ENCODE data around the gene ABCC3.

The ABCC3 gene

GRCh38 chr17:50627782-50628601, 6.7 kb upstream of the ABCC3 start:
- DNase-seq = no peak

- DNase-seq = no peak
These were observed 4.8 kb upstream of the ABCC3 start for GRCh38 chr17:50629902-50630301.

- DNase-seq = peak; percentile 23
These were observed 4.0 kb upstream of the ABCC3 start for GRCh38 chr17:50630524-50631194.

DNA sequence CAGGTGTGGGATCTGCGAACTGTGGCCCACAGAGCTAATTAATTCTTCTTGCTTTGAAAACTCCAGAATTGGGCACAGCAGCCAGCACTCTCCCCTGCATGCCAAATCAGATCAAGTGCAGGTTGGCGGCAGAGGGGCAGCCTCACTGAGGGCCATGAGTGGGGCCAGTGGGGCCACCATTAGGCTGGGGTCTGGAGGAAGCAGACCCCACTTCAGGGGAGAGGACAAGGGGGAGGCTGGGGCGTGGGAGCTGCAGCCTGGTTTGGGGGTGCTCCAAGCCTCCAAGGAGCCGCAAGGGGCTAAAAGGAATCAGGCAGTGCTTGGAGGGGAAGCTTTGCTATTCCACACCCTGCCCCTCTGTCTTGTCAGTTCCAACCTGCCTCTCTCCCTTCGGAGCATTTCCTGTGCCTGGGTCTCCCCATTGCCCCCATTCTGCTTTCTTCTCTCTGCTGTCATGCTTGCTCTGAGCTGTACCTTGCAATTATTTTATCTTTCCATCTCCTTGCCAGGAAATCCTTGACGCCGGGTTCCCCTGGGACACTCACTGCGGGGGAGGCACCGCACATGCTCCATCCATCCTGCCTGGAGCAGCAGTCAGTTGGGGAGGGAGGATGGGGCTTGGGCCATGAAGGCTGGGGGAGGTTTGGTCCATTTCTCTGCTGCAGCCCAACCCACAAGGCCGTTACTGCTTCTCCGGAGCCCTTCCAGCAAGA, 3.3 kb upstream of the ABCC3 start:
- no peak for DNase-seq

- DNase-seq = no peak
These were observed 2.6 kb upstream of the ABCC3 start for GRCh38 chr17:50631908-50632571.

- no peak for DNase-seq
These were observed 2.0 kb upstream of the ABCC3 start for GRCh38 chr17:50632637-50633036.

DNA sequence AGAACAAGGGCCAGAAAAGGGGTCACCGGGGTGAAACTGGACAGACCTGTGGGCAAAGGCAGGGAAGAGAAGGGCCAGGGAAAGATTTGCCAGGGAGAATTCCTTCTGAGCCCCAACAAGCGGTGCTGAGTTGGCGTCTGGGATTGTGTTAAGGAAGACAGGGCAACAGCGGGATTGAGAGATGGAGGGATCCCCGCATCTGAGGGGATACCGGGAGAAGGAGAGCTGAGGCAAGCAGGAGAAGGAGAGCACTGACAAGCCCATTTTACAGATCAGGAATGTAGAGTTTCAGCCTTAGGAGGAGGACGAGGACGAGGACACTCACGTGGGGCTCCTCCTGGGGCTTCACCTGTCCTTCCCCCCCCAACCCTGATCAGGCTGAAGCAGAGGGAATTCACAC, 998 bp upstream of the ABCC3 start:
- DNase-seq = no peak

DNA sequence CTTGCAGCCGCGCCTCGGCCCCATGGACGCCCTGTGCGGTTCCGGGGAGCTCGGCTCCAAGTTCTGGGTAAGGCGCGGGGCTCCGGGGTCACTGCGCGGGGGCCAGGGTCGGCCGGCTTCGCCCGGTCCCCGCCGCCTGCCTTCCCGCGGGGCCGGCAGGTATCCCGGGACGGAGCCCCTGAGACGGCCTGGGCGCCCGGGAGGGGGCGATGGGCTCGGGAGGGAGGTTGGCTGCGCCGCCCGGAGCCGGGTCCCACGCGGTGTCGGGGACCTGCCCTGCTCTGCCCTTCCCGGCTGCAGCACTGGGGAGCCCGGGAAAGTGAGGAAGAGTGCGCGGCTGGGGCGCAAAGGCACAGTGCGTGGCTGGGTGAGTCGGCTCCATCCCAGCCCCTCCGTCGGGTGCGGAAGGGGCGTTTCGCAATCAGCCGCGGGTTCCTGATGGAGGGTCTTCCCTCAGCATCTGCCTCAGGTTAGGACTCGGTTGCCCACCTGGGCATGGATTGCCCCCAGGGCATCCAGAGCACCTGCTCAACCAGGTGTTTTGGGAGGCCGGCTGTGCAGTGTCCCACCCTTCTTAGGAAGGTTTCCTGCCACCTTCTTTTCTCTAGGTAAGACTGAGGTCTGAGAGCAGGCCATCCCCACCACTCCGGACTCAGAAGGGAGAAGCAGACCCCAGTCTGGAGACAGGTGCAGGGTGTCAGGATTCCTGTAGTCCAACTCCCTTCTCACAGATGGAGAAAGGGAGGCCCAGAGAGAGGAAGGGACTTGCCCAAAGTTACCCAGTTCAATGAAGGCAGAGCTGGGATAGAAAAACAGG, 442 bp downstream of the ABCC3 start:
- no peak for DNase-seq

DNA sequence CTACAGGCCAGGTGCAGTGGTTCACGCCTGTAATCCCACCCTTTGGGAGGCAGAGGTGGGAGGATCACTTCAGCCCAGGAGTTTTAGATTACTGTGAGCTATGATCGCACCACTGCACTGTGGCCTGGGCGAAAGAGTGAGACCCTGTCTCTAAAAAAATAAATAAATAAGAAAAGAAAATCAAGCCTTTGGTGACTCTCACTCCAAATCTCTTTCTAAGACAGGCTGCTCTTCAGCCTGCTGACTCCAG, 976 bp downstream of the ABCC3 start:
- DNase-seq = no peak

GRCh38 chr17:50635982-50636803, 1.5 kb downstream of the ABCC3 start:
- no peak for DNase-seq

DNA sequence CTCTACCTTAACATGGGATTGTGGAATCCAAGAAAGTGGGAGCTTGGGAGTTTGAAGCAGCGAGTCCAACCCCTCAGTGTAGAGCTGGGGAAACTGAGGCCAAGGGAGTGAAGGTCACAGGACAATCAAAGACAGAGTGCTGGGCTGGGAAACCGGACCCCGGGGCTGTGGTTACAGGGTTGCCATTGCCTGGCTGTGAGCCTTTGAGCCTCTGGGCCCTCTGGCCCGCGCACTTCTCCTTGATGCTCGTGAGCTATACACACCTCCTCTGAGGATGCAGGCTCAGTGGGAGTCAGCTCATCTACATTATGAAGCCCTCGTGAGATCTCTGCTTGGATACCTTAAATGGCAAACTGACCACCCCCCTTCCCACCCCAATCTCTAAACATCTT, 2.1 kb downstream of the ABCC3 start:
- DNase-seq = no peak

DNA sequence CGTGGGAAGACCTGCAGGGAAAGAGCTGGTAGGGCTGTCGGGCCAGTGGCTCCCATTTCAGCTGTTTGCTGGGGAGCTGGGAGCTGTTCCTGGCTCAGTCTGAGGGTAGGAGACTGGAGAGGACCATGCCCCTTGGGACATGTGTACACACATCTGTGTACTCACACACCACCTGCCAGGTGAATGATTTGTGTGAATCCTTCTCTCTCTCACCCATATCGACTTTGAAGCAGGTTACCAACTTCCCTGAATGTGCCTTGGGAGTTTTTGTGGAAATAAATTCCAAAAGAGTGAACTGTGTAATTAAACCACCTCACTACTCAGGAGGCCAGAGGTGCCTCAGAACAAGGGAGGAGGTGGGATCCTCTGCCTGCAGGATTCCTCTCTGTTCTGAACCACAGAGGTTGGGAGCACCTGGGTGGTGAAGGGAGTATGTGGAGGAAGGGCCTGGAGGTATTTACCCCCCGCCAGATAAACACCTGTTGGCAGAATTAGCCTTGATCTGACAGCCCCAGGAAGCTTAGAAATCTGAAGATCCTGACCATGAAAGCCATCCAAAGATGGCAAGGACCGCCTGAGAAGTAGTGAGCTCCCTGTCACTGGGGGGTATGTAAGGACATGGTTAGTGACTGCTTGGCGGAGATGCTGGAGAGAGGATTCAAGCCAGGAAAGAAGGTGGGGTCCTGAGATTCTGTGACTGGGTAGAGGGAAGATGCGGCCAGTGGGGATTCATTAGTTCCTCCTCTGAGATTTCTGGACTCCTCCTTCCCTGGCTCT, 3.3 kb downstream of the ABCC3 start:
- no peak for DNase-seq

- DNase-seq = no peak
These were observed 3.9 kb downstream of the ABCC3 start for GRCh38 chr17:50638606-50638965.

- DNase-seq = no peak
These were observed 4.5 kb downstream of the ABCC3 start for GRCh38 chr17:50638966-50639713.

DNA sequence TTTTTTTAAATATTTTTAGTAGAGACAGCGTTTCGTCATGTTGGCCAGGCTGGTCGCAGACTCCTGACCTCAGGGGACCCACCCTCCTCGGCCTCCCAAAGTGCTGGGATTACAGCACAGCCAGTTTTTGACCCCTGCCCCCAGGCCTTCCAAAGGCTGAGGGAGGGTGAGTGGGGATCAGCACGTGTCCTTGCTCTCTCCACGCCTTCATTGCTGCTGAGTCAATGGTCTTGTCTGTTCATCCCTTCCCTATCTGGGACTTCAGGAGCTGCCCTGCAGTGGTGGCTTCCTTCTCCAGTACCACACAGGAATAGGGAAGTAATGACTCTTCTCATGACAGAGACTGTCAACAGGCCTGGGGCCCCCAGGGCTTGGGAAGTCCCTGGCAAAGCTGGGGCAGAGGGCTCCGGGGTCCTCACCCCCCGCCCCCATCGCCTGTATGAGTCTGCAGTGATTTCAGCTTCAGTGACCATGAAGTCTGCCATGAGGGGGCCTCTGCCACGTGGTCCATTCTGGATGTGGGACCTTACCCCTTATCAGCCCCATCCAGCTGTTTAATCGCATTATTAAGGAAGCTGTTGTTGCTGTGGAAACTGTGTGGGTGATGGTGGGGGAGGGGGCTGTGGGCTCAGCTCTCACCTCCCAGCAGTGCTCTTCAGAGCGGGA, 6.1 kb downstream of the ABCC3 start:
- DNase-seq = peak; percentile 80

- no peak for DNase-seq
These were observed 6.7 kb downstream of the ABCC3 start for GRCh38 chr17:50641357-50641756.

DNA sequence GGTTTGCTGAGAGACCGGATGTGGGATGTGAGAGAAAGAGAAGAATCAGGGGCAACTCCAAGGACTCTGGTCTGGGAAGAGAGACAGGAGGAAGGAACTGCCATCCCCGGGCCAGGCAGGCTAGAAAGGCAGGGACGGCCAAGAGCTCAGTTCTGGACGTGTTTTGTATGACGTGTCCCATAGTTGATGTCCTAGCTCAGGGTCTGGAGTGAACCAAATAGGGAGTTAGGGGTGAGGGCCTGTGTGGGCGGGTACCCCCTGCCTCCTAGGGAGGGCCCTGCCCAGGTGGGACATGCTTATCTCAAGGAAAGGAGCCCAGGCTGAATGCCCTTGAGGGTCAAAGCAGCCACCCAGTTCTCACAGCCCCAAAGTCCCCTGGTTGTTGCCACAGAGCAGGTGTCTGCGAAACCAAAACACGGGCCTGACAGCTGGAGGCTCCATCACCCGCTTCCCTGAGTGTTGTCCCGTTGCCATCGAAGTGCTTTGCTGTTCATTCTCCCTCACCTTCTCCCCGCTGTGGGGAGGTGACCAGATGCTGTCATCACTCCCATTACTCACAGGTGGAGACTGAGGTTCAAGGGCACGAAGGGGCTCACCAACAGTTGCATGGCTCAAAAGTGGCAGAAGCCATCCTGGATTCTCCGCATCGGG, 7.5 kb downstream of the ABCC3 start:
- no peak for DNase-seq

DNA sequence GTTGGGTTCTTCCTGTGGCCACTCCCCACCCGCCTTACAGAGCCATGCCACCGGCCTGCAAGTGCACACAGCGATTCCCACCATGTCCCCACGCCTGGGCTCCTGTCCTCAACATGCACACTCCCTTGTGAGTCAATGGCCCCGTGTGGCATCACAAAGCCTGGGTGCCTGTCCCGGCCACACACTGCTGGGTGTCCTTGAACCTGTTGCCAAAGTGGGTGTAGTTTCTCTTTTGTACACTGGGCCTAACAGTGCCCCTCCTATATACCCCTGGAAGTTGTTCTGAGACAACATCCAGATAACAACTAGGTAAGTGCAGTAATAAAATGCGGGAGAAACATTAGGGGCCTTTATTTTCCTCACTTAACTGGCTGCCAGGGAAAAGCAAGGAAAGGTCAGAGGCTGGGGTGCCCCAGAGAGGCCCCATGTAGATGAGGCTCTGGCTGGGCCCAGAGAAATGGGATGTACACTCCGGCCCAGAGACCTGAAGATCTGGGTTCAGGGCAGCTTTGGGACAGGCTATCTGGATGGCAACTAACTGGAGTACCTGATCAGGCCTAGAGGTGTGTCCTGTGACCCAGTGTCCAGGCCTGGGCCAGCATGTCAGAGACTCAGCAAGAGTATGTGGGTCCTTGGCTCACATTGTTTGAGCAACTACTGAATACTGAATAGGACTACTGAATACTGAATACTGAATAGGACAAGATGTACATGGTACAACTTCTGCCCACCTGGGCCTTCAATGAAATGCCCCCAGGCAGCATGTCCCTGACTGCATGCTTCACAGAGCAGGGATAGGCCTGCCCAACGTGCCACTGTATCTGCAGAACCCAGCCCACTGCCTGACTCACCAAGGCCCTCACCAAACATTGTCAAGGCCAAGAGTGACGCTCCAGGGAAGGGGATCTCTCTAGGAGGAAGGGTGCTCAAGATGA, 8.3 kb downstream of the ABCC3 start:
- DNase-seq = no peak
